Uterus (tissue), 4 donors: Measurements from ENCODE around the gene SLC16A9. TPM values are rescaled to one million over a fixed set of nuclear protein-coding genes. Genes with fewer than 3 reads are reported as not detected.

Source experiments
- DNase-seq, 2 donors: peaks; one replicate each; pipeline ENCODE4 v3.0.0-alpha.2; 2019 to 2020
- H3K27ac ChIP-seq, 2 donors: fragments of 200-600 bp; sonication (generic); 1 replicate in 1 of 2; 2 replicates in 1 of 2; pipeline ENCODE4 v1.5.1; 2016 to 2018
- H3K27me3 ChIP-seq, 2 donors: fragments of 200-600 bp; sonication (generic); one replicate each; pipeline ENCODE4 v1.5.1; 2018 to 2019; ENCODE audit warnings: control low read depth in 1 of 2
- H3K36me3 ChIP-seq, 2 donors: fragments of 200-600 bp; sonication (generic); one replicate each; pipeline ENCODE4 v1.5.1; 2019; ENCODE audit warnings: control low read depth in 1 of 2
- H3K4me1 ChIP-seq, 2 donors: fragments of 200-600 bp; sonication (generic); one replicate each; pipeline ENCODE4 v1.5.1; 2018 to 2019; ENCODE audit warnings: control low read depth in 1 of 2
- H3K4me3 ChIP-seq, 2 donors: fragments of 200-600 bp; sonication (generic); 1 replicate in 1 of 2; 2 replicates in 1 of 2; pipeline ENCODE4 v1.5.1; 2018 to 2019; ENCODE audit warnings: mild to moderate bottlenecking in 1 of 2
- H3K9me3 ChIP-seq, 2 donors: fragments of 200-600 bp; sonication (generic); one replicate each; pipeline ENCODE4 v1.5.1; 2019; ENCODE audit warnings: control low read depth in 1 of 2
- POLR2A ChIP-seq, 2 donors: fragments of 450-650 bp; IDR thresholded peaks; one replicate each; pipeline ENCODE4 v1.6.1; 2016; ENCODE audit warnings: antibody characterized with exemption in 2 of 2, mild to moderate bottlenecking in 1 of 2, moderate library complexity in 1 of 2
- intact Hi-C: fragments of 100-400 bp; cut with DNase I; formaldehyde crosslinking; loops from one replicate; pipeline ENCODE4 v1.15.1; 2023; ENCODE audit warnings: low total_unique reads
- total RNA-seq, 4 donors: library from RNA; depleted of rRNA in 3 of 4; stranded (reverse); fragments of >200 nt in 3 of 4; gene quantifications; one replicate each; pipeline versions ENCODE4 v1.1.0 to v1.2.4, GENCODE V29; 2014 to 2023
- TF ChIP-seq, protein P1 (sequence below), 4 experiments: fragments of 200-600 bp in 2 of 4; fragments of 450-650 bp in 2 of 4; sonication (generic) in 2 of 4; IDR thresholded peaks; one replicate each; pipeline ENCODE4 v1.5.1; 2016 to 2019; ENCODE audit warnings: antibody characterized with exemption in 4 of 4, mild to moderate bottlenecking in 2 of 4, moderate library complexity in 1 of 4
- donor health status: DM: yes; HTN: yes; CAD: no.

The SLC16A9 gene
- total RNA-seq, 4 donors from 2014 or later, result 10.5 to 63.0 (median 15.9) TPM

DNA sequence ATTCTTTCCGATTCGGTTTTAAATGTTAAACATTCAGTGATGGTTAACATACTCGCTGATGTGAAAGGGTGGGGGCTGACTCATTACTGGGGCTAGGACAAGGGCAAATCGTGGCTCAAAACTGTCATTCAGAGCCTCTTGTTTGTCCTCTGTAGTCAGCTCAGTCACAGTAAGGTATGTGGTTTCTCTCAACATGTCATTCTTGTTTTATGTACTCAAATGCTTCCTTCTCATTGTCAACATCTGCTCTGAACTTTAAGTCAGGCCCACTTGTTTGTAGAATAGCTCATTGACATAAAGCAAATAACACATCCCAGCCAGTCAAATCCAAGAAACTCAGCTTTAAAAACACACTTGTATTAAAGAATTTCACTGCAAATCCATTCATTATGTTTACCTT, 7.3 kb downstream of the SLC16A9 start:
- Histone ChIP-seq H3K9me3 (no peaks in the 10 kb centered on the region), H3K4me3 (no peak overlapping the region)

DNA sequence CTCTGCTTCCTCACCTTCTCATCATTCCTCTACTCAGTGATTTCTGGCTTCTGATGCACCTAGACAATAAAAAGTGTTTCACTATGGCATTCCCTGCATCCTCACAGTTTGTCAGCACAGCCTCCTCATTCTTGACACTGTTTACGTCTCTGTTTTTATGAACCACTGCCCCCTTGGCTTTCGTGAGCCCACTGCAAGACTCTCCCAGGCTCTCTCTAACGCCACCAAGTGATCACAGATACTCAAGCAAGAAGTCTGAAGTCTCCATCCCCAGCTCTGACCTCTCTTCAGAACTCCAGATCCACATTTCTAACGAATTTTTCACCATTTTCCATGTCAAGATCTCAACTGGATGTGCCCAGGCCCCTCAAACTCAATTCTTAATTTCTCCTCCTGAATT, 8.9 kb downstream of the SLC16A9 start:
- intact Hi-C loops, result no loop called here
- H3K27ac ChIP-seq, result no peak overlapping the region
- no peaks in the 10 kb centered on the region for H3K4me1 ChIP-seq
- no peak for DNase-seq
- TF ChIP-seq, protein P1, sequence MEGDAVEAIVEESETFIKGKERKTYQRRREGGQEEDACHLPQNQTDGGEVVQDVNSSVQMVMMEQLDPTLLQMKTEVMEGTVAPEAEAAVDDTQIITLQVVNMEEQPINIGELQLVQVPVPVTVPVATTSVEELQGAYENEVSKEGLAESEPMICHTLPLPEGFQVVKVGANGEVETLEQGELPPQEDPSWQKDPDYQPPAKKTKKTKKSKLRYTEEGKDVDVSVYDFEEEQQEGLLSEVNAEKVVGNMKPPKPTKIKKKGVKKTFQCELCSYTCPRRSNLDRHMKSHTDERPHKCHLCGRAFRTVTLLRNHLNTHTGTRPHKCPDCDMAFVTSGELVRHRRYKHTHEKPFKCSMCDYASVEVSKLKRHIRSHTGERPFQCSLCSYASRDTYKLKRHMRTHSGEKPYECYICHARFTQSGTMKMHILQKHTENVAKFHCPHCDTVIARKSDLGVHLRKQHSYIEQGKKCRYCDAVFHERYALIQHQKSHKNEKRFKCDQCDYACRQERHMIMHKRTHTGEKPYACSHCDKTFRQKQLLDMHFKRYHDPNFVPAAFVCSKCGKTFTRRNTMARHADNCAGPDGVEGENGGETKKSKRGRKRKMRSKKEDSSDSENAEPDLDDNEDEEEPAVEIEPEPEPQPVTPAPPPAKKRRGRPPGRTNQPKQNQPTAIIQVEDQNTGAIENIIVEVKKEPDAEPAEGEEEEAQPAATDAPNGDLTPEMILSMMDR (IDR thresholded peaks at IDR 0.05), result no peak
- no peak for TF ChIP-seq POLR2A (IDR thresholded peaks at IDR 0.05)
- H3K4me3 ChIP-seq, result no peak overlapping the region
- H3K27me3 ChIP-seq, result no peaks in the 10 kb centered on the region
- no peaks in the 10 kb centered on the region for H3K9me3 ChIP-seq
- no peaks in the 10 kb centered on the region for H3K36me3 ChIP-seq

More for the DNA sequence above, 7.3 kb downstream of the SLC16A9 start:
- TF ChIP-seq, protein P1 (IDR thresholded peaks at IDR 0.05), result no peak
- intact Hi-C loops, result no loop called here
- no peaks in the 10 kb centered on the region for H3K4me1 ChIP-seq
- no peak overlapping the region for H3K27ac ChIP-seq
- no peaks in the 10 kb centered on the region for H3K27me3 ChIP-seq
- no peak for DNase-seq
- no peaks in the 10 kb centered on the region for H3K36me3 ChIP-seq

DNA sequence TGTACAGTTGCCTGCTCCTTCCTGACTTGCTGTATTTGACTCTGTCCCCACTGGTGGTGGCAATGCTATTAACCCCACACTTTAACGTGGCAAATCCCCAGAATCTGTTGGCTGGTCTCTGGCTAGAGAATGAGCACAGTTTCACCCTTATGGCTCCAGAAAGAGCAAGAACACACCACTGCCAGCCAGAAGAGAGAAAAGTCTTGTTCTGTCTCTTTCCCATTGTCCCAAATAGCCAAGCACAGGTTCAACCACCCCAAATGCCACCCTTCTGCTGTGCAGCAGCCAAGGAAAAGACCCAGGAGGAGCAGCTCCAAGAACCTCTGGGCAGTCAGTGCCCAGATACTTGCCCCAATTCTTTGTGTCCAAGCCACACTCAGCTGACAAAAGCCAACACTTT, 11.3 kb downstream of the SLC16A9 start:
- Histone ChIP-seq H3K9me3 (no peaks in the 10 kb centered on the region), H3K36me3 (no peaks in the 10 kb centered on the region), H3K27ac (no peak overlapping the region), H3K4me1 (no peaks in the 10 kb centered on the region), H3K27me3 (no peaks in the 10 kb centered on the region), H3K4me3 (no peak overlapping the region)
- no peak for TF ChIP-seq POLR2A (IDR thresholded peaks at IDR 0.05)
- TF ChIP-seq, protein P1 (IDR thresholded peaks at IDR 0.05), result no peak
- no peak for DNase-seq
- intact Hi-C loops, result no loop called here

DNA sequence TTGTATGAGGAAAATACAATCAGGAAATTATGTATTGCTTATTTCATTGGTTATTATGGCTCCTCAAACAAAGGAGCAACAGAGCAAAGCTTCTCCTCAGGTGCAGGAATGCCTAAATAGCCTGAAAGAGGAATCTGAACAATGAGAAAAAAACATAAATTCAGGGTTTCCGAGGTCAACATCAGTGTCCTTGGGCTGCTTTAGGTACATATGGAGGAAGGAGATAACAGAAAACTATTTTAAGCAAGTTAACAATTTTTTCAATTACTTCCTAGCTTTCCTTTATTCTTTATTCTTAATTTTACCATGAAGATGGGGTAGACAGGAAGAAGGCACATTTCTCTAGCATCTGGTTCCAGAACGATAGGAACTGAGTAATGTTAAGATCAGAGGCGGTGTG, 14.0 kb downstream of the SLC16A9 start:
- no peak overlapping the region for H3K4me3 ChIP-seq
- intact Hi-C loops, result no loop called here
- TF ChIP-seq, protein P1 (IDR thresholded peaks at IDR 0.05), result no peak
- TF ChIP-seq POLR2A (IDR thresholded peaks at IDR 0.05), result no peak
- no peaks in the 10 kb centered on the region for H3K4me1 ChIP-seq
- no peaks in the 10 kb centered on the region for H3K9me3 ChIP-seq
- DNase-seq, result no peak
- H3K27me3 ChIP-seq, result no peaks in the 10 kb centered on the region
- no peak overlapping the region for H3K27ac ChIP-seq
- H3K36me3 ChIP-seq, result no peaks in the 10 kb centered on the region

DNA sequence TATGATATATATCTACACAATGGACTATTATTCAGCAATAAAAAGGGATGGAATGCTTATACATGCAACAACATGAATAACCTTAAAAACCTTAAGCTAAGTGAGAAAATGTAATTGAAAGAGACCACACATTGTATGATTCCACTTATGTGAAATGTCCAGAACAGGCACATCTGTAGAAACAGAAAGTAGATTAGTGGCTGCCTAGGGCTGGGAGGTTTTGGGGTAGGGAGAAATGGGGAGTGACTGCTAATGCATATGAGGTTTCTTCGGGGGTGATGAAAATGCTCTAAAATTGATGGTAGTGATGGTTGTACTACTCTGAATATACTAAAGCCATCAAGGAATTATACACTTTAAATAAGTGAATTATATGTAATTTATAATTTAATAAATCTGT, 14.7 kb downstream of the SLC16A9 start:
- Histone ChIP-seq H3K4me3 (no peak overlapping the region), H3K4me1 (no peaks in the 10 kb centered on the region), H3K27me3 (no peaks in the 10 kb centered on the region), H3K36me3 (no peaks in the 10 kb centered on the region), H3K27ac (no peak overlapping the region), H3K9me3 (no peaks in the 10 kb centered on the region)
- intact Hi-C loops, result no loop called here
- no peak for DNase-seq
- TF ChIP-seq, protein P1 (IDR thresholded peaks at IDR 0.05), result no peak
